ENCODE data around the gene POU2F1.
"Not testable (repeated sequence)": the region's sequence is repeated elsewhere in the genome, so short reads cannot be mapped to it uniquely, and the experiment has no call there.

Gene POU2F1

GRCh38 chr1:167205306-167206050 lies 15.2 kb upstream of the POU2F1 start:
- not testable (repeated sequence) for DNase-seq (ENCODE audit: low read depth)

DNA sequence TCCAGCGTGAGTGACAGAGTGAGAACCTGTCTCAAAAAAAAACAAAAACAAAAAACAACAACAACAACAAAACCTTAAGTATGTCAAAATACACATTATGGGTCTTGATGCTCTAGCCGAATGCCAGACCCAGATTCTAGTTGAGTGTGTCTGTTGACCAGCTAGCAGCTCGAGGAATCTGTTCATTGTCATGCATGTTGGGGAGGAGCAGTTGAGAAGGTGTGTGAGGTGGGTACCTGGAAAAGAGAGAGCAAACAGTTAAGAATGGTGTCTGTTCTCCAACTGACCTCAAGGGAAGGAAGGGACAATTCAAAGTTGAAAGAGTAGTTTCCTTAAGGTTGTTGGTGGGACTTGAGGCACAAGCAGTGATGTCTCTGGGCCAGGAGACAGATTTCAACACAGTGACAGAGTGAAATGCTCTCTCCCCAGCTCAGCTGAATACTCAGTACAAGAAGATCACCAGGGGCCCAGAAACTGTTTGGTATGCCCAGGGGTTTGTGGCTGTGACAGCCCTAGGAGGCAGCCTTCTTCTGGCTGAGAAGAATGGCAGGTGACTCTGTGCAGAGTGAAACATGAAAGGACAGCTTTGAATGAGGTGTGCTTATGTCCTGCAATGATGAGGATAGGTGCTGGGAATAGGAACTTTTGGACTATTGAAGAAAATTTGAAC lies 14.4 kb upstream of the POU2F1 start:
- no peak for DNase-seq (ENCODE audit: low read depth)

- no peak for DNase-seq (ENCODE audit: low read depth)
Observed at GRCh38 chr1:167207940-167208623, 12.6 kb upstream of the POU2F1 start.

DNA sequence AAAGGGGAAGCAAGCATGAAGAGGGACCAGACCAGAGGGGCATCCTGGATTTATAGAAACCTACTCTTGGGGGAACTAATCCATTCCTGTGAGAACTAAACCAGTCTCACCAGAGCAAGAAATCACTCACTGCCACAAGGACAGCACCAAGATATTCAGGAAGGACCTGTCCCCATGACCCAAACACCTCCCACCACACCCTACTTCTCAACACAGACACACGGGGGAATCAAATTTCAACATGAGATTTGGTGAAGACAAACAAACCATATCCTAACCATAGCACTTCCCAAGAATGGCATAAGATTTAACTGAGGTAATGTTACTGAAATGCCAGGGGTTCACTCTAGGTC lies 12.1 kb upstream of the POU2F1 start:
- no peak for DNase-seq (ENCODE audit: low read depth)

DNA sequence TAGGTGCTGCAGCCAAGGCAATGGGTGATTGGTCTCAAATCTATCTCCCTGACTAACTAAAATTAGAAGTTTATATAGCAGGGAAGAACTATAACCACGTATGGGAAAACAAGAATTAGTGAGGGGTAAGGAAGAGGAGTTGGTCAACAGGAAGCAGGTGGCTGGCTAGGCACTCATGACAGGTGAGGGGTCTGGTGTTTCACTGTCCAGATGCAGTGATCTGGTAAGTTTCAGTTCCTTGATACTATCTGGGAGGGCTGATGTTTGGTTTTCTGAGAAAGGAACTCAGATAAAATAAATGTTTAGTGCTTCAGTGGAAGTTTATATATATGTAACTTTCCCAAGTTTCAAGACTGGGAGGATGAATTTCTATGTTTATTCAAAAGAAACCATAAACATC lies 11.6 kb upstream of the POU2F1 start:
- DNase-seq (ENCODE audit: low read depth): no peak

GRCh38 chr1:167210966-167211674 lies 9.6 kb upstream of the POU2F1 start:
- no peak for DNase-seq (ENCODE audit: low read depth)

GRCh38 chr1:167212025-167212424 lies 8.7 kb upstream of the POU2F1 start:
- no peak for DNase-seq (ENCODE audit: low read depth)

GRCh38 chr1:167216809-167217208 lies 3.9 kb upstream of the POU2F1 start:
- no peak for DNase-seq (ENCODE audit: low read depth)

DNA sequence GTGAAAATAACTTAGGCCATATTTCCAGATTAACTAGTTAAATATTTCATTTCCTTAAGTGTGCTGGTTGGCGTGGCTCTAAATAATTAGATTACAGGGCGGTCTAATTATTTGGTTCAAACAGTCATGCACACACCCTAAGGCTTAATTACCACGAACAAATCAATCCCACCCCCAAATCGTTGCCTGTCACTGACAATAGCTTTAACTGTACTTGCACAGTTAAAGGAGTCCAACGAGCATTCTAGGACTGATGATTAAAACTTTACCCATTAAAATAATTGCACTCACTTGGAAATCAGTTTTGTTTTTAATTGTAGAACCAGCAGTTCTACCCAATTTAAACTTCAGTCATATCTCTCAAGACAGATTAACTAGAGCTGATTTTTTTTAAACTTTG lies 1.5 kb upstream of the POU2F1 start:
- no peak for DNase-seq (ENCODE audit: low read depth)

- DNase-seq (ENCODE audit: low read depth): peak; percentile 34
Observed at GRCh38 chr1:167219646-167220536, 795 bp upstream of the POU2F1 start.

DNA sequence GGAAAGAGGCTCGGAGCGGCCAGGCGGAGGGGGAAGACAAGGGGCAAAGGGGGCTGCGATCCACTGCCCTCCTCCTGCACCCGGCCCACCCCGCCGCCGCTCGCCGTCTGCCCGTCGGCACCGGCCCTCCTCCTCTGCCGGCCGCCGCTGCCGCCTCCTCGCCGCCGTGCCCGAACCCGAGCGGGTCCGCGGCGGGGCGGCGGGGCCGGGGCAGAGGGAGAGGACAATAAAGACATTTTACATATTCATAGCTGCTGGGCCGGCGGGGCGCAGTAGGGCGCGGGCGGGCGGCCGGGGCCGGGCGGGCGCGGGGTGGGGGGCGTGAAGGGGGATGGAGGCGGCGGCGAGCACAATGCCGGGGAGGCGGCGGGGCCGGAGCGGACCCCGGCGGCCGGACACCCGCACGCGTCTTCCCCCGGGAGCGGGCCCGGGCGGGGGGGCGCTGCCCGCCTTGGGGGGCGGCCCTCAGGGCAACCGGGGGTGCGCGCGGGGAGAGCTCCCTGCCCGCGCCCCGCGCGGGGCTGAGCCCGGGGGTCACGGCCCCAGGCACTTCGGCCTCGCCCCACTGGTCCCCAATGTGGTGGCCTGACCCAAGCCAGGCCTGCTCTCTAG lies 546 bp downstream of the POU2F1 start:
- no peak for DNase-seq (ENCODE audit: low read depth)

DNA sequence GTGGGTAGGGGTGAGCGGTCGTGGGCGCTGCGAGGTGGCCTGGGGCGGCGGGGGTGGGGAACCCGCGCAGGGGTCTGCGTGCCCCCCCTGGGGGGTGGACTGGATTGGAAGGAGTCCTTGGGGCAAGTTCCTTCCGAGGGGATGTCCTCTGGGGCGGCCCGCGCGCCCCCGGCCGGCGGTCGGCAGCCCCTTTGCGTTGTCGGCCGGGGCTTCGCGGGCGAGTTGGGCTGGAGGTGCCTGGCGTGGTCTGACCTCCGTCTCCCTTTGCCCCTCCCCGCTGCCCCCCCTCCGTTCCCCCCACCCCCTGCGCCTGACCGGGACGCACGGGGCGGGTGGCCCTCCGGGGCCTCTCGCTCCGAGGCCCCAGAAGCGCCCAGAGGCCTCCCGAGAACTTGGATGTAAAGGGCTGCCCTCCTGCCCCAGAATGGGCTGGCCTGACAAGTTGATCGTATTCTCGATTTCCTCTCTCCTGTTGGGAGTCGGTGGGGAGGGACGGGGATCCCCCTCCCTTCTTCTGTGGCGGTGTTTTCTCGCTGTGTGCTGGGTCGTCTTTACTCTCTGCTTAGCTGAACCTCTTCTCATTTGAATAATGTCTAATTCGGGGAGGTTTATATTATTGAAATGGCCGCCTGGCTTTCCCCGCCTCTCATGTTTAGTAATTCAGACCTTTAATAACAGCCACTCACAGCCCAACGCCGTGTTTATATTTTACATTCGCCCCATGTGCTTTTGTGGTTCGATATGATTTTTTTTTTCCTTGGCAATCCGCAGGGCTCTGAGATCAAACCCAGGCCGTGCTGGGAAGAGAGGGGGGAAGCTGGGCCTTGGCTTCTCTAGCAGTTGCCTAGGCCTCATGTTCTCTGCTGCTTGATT lies 1.3 kb downstream of the POU2F1 start:
- DNase-seq (ENCODE audit: low read depth): peak; percentile 53

- no peak for DNase-seq (ENCODE audit: low read depth)
Observed at GRCh38 chr1:167223144-167224103, 2.7 kb downstream of the POU2F1 start.

- not testable (repeated sequence) for DNase-seq (ENCODE audit: low read depth)
Observed at GRCh38 chr1:167224734-167225235, 4.1 kb downstream of the POU2F1 start.

GRCh38 chr1:167225920-167226319 lies 5.2 kb downstream of the POU2F1 start:
- no peak for DNase-seq (ENCODE audit: low read depth)

DNA sequence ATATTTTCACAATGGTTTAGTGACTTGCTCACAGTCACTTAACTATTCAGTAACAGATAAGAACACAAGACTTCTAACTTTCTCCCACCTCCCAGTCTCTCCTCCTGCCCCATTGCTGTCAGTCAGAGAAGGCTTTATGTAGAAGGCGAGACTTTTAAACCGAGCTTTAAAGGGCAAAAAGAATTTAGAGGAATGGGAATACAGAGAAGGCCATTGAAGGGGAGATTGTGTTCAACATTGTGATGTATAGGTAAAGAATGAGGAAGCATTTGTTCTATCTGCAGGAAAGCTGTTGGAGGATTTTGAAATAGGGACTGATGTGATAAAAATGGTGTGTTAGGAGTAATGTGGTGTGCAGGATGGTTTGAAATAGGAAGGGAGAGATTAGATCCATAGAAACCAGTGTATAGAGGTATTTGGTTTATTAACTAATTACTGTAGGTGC lies 7.3 kb downstream of the POU2F1 start:
- no peak for DNase-seq (ENCODE audit: low read depth)

GRCh38 chr1:167229719-167230385 lies 9.2 kb downstream of the POU2F1 start:
- DNase-seq (ENCODE audit: low read depth): no peak

DNA sequence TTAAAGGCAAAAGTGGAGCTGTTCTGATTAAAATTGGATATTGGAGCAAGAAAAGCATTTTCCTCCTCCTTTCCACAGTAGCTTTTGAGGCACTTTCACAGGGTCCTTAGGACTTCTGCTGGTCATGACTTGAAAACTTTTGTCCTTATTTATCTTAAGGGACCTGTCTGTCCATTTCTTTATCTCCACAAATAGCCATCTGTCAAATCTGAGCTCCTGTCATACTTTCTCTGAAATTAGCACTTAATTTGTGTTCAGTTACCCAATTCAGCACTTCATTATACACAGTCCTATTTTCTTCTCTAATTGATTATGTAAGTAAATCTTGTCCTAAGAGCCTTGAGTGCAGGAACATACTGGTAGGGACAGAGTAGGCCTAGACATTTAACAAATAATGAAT lies 9.8 kb downstream of the POU2F1 start:
- no peak for DNase-seq (ENCODE audit: low read depth)
